HL-60 (cell line): ENCODE results near the gene XPO5.

Experiments
- DNase-seq, 2 experiments: peaks; one replicate each; pipeline ENCODE4 v3.0.0-alpha.2; 2010 to 2020; ENCODE audit warnings: low read depth in 1 of 2, low spot score in 1 of 2
- H3K27ac ChIP-seq: fragments of 250-450 bp; sonication (Bioruptor Pico); replicated peaks from 2 replicates; pipeline ENCODE4 v1.5.1; 2020; ENCODE audit warnings: mild to moderate bottlenecking, moderate library complexity
- H3K27me3 ChIP-seq: fragments of 250-450 bp; sonication (Bioruptor Pico); 2 replicates; pipeline ENCODE4 v1.5.1; 2021; ENCODE audit warnings: mild to moderate bottlenecking, moderate library complexity; ENCODE audit not compliant: insufficient read depth, poor library complexity, severe bottlenecking
- H3K4me3 ChIP-seq: replicated peaks from 2 replicates; pipeline ENCODE4 v1.5.1; 2011; ENCODE audit warnings: mild to moderate bottlenecking, control low read depth, low read length; ENCODE audit not compliant: insufficient read depth
- GABPA ChIP-seq: IDR thresholded peaks from 2 replicates; pipeline ENCODE4 v1.6.1; 2012; ENCODE audit warnings: low read depth
- POLR2AphosphoS5 ChIP-seq: IDR thresholded peaks from 2 replicates; pipeline ENCODE4 v1.6.1; 2012; ENCODE audit warnings: low read depth
- SPI1 ChIP-seq: IDR thresholded peaks from 2 replicates; pipeline ENCODE4 v1.6.1; 2012; ENCODE audit warnings: low read depth, mild to moderate bottlenecking, borderline replicate concordance
- TF ChIP-seq, protein P1 (sequence below): IDR thresholded peaks from 2 replicates; pipeline ENCODE4 v1.6.1; 2012; ENCODE audit warnings: low read depth; ENCODE audit not compliant: insufficient replicate concordance
- TF ChIP-seq, protein P2 (sequence below): IDR thresholded peaks from one replicate; pipeline ENCODE4 v1.5.1; 2011; ENCODE audit warnings: low read length, control low read depth, inconsistent platforms; ENCODE audit not compliant: insufficient read depth

The XPO5 gene

DNA sequence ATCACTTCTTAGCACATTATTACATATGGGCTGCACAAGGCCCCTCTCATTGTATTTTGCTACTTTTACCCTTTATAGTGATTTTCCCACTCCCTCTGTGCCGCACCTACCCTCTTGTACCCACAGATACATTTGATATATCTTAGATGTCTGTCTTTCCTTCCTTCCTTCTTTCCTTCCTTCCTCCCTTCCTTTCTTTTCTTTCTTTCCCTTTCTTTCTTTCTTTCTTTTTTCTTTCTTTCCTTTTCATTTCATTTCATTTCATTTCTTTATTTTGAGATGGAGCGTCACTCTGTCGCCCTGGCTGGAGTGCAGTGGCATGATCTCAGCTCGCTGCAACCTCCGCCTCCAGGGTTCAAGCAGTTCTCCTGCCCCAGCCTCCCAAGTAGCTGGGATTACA lies 12.4 kb upstream of the XPO5 start:
- no peak for DNase-seq
- Histone ChIP-seq H3K27me3 (no peaks in the 10 kb centered on the region), H3K4me3 (no peak overlapping the region), H3K27ac (no peak overlapping the region)
- TF ChIP-seq, protein P1, sequence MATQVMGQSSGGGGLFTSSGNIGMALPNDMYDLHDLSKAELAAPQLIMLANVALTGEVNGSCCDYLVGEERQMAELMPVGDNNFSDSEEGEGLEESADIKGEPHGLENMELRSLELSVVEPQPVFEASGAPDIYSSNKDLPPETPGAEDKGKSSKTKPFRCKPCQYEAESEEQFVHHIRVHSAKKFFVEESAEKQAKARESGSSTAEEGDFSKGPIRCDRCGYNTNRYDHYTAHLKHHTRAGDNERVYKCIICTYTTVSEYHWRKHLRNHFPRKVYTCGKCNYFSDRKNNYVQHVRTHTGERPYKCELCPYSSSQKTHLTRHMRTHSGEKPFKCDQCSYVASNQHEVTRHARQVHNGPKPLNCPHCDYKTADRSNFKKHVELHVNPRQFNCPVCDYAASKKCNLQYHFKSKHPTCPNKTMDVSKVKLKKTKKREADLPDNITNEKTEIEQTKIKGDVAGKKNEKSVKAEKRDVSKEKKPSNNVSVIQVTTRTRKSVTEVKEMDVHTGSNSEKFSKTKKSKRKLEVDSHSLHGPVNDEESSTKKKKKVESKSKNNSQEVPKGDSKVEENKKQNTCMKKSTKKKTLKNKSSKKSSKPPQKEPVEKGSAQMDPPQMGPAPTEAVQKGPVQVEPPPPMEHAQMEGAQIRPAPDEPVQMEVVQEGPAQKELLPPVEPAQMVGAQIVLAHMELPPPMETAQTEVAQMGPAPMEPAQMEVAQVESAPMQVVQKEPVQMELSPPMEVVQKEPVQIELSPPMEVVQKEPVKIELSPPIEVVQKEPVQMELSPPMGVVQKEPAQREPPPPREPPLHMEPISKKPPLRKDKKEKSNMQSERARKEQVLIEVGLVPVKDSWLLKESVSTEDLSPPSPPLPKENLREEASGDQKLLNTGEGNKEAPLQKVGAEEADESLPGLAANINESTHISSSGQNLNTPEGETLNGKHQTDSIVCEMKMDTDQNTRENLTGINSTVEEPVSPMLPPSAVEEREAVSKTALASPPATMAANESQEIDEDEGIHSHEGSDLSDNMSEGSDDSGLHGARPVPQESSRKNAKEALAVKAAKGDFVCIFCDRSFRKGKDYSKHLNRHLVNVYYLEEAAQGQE: no peak
- TF ChIP-seq, protein P2, sequence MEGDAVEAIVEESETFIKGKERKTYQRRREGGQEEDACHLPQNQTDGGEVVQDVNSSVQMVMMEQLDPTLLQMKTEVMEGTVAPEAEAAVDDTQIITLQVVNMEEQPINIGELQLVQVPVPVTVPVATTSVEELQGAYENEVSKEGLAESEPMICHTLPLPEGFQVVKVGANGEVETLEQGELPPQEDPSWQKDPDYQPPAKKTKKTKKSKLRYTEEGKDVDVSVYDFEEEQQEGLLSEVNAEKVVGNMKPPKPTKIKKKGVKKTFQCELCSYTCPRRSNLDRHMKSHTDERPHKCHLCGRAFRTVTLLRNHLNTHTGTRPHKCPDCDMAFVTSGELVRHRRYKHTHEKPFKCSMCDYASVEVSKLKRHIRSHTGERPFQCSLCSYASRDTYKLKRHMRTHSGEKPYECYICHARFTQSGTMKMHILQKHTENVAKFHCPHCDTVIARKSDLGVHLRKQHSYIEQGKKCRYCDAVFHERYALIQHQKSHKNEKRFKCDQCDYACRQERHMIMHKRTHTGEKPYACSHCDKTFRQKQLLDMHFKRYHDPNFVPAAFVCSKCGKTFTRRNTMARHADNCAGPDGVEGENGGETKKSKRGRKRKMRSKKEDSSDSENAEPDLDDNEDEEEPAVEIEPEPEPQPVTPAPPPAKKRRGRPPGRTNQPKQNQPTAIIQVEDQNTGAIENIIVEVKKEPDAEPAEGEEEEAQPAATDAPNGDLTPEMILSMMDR: no peak
- no peak for TF ChIP-seq GABPA

DNA sequence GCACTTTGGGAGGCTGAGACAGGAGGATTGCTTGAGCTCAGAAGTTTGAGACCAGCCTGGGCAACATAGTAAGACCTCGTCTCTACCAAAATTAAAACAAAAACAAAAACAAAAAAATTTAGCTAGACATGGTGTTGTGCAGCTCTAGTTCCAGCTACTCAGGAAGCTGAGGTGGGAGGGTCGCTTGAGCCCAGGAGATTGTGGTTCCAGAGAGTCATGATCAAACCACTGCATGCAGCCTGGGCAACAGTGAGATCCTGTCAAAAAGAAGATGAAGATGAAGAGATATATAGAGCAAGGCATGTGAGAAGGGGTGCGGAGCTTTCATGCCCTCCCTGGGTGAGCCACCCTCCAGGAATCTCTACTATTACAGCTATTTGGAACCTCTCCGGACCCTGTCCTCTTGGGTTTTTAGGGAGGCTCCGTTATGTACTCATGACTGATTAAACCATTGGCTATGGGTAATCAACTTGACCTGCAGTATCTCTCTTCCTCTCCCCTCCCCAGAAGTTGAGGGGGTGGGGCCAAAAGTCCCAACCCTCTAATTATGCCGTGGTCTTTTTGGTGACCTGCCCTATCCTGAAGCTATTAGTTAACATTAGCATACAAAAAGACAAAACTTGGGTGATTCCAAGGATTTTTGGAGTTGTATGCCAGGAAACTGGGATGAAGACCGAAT lies 9.2 kb upstream of the XPO5 start:
- TF ChIP-seq, protein P2: no peak
- TF ChIP-seq GABPA (no peak), POLR2AphosphoS5 (no peak), SPI1 (no peak)
- TF ChIP-seq, protein P1: no peak
- H3K27ac ChIP-seq: no peak overlapping the region
- no peak overlapping the region for H3K4me3 ChIP-seq
- H3K27me3 ChIP-seq: no peaks in the 10 kb centered on the region
- no peak for DNase-seq

DNA sequence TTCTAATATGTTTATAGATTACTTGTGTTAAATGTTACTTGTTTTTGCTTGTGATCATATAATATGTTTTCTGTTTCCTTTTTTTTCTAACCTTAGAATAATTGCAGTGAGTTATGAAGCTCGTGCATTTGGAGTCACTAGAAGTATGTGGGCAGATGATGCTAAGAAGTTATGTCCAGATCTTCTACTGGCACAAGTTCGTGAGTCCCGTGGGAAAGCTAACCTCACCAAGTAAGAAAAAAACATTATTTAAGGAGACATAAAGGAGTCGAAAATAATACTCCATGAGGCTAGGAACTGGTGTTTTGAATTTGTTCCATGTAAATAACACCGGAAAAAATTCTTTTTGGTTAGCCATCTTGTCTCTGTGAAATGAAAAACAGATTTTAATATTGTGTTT lies 7.1 kb upstream of the XPO5 start:
- H3K4me3 ChIP-seq: no peak overlapping the region
- DNase-seq: no peak
- TF ChIP-seq, protein P1: no peak
- TF ChIP-seq POLR2AphosphoS5: no peak
- no peak for TF ChIP-seq SPI1
- no peak for TF ChIP-seq GABPA
- TF ChIP-seq, protein P2: no peak
- H3K27me3 ChIP-seq: no peaks in the 10 kb centered on the region
- H3K27ac ChIP-seq: no peak overlapping the region
